ENCODE measurements around the gene GKN1. TPM values are rescaled to one million over a fixed set of nuclear protein-coding genes. Genes with fewer than 3 reads are reported as not detected.
"Not testable (repeated sequence)": the region's sequence is repeated elsewhere in the genome, so short reads cannot be mapped to it uniquely, and the experiment has no call there.

Gene GKN1
- total and polyA plus RNA-seq, 5 donors = not detected

GRCh38 chr2:68938938-68939337 lies 35.5 kb upstream of the GKN1 start:
- ATAC-seq = no peak
- no peak for DNase-seq
- Histone ChIP-seq H3K4me3 (ENCODE audit: low read length) (no peak overlapping the region), H3K4me1 (ENCODE audit: control insufficient read depth, insufficient read depth, low read length) (no peaks in the 10 kb centered on the region), H3K27ac (ENCODE audit: low read length) (no peak overlapping the region), H3K27me3 (ENCODE audit: control insufficient read depth, insufficient read depth) (no peaks in the 10 kb centered on the region), H3K9me3 (ENCODE audit: control insufficient read depth, low read length) (no peaks in the 10 kb centered on the region)
- intact Hi-C loops (cut with DNase I) = no loop called here
- WGBS = 90% methylated on average over 3 of the region's 3 CpGs

GRCh38 chr2:68939962-68940361 lies 34.5 kb upstream of the GKN1 start:
- H3K4me3 ChIP-seq (ENCODE audit: low read length) = no peak overlapping the region
- no peaks in the 10 kb centered on the region for H3K27me3 ChIP-seq (ENCODE audit: control insufficient read depth, insufficient read depth)
- intact Hi-C loops (cut with DNase I) = loop anchor here in 3 of 4 donors (5.0 to 10.0 kb wide), 2 partner anchors 365 to 367 kb away; no protein-coding TSS in a partner anchor
- no peaks in the 10 kb centered on the region for H3K9me3 ChIP-seq (ENCODE audit: control insufficient read depth, low read length)
- no peaks in the 10 kb centered on the region for H3K4me1 ChIP-seq (ENCODE audit: control insufficient read depth, insufficient read depth, low read length)
- no peak overlapping the region for H3K27ac ChIP-seq (ENCODE audit: low read length)
- no peak for DNase-seq
- WGBS = 91% methylated on average over 1 of the region's 1 CpG
- no peak for ATAC-seq

GRCh38 chr2:68940369-68940768 lies 34.1 kb upstream of the GKN1 start:
- H3K27me3 ChIP-seq (ENCODE audit: control insufficient read depth, insufficient read depth) = no peaks in the 10 kb centered on the region
- H3K4me1 ChIP-seq (ENCODE audit: control insufficient read depth, insufficient read depth, low read length) = no peaks in the 10 kb centered on the region
- DNase-seq = no peak
- intact Hi-C loops (cut with DNase I) = loop anchor here in 3 of 4 donors (5.0 to 10.0 kb wide), 2 partner anchors 364 to 367 kb away; no protein-coding TSS in a partner anchor
- H3K9me3 ChIP-seq (ENCODE audit: control insufficient read depth, low read length) = no peaks in the 10 kb centered on the region
- no peak overlapping the region for H3K27ac ChIP-seq (ENCODE audit: low read length)
- ATAC-seq = no peak
- WGBS = 89% methylated on average over 1 of the region's 1 CpG
- no peak overlapping the region for H3K4me3 ChIP-seq (ENCODE audit: low read length)

GRCh38 chr2:68942827-68943226 lies 31.6 kb upstream of the GKN1 start:
- intact Hi-C loops (cut with DNase I) = loop anchor here in 3 of 4 donors (5.0 to 10.0 kb wide), 2 partner anchors 362 to 364 kb away; no protein-coding TSS in a partner anchor
- H3K4me3 ChIP-seq (ENCODE audit: low read length) = no peak overlapping the region
- no peaks in the 10 kb centered on the region for H3K4me1 ChIP-seq (ENCODE audit: control insufficient read depth, insufficient read depth, low read length)
- H3K9me3 ChIP-seq (ENCODE audit: control insufficient read depth, low read length) = no peaks in the 10 kb centered on the region
- ATAC-seq (no peak), DNase-seq (no peak)
- H3K27ac ChIP-seq (ENCODE audit: low read length) = no peak overlapping the region
- no peaks in the 10 kb centered on the region for H3K27me3 ChIP-seq (ENCODE audit: control insufficient read depth, insufficient read depth)

- peak; percentile 24 to 58 (median 57) for DNase-seq
- 33% methylated on average over 27 of the region's 27 CpGs for WGBS
- intact Hi-C loops (cut with DNase I) = loop anchor here in 3 of 4 donors (5.0 to 10.0 kb wide), 2 partner anchors 361 to 363 kb away; no protein-coding TSS in a partner anchor
Measured at GRCh38 chr2:68943581-68944568, 30.6 kb upstream of the GKN1 start.

GRCh38 chr2:68946117-68946516 lies 28.3 kb upstream of the GKN1 start:
- ATAC-seq = no peak
- Histone ChIP-seq H3K27me3 (ENCODE audit: control insufficient read depth, insufficient read depth) (no peaks in the 10 kb centered on the region), H3K4me1 (ENCODE audit: control insufficient read depth, insufficient read depth, low read length) (no peaks in the 10 kb centered on the region), H3K9me3 (ENCODE audit: control insufficient read depth, low read length) (no peaks in the 10 kb centered on the region), H3K4me3 (ENCODE audit: low read length) (no peak overlapping the region), H3K27ac (ENCODE audit: low read length) (no peak overlapping the region)
- 80% methylated on average over 3 of the region's 3 CpGs for WGBS
- intact Hi-C loops (cut with DNase I) = loop anchor here in 1 of 4 donors (10.0 kb wide), 1 partner anchor 359 kb away; no protein-coding TSS in a partner anchor
- DNase-seq = no peak

More at GRCh38 chr2:68943581-68944568, 30.6 kb upstream of the GKN1 start:
- ATAC-seq = peak; percentile 79 to 87
- no peak overlapping the region for H3K27ac ChIP-seq (ENCODE audit: low read length)
- H3K4me3 ChIP-seq (ENCODE audit: low read length) = no peak overlapping the region
- no peaks in the 10 kb centered on the region for H3K4me1 ChIP-seq (ENCODE audit: control insufficient read depth, insufficient read depth, low read length)
- H3K27me3 ChIP-seq (ENCODE audit: control insufficient read depth, insufficient read depth) = no peaks in the 10 kb centered on the region
- no peaks in the 10 kb centered on the region for H3K9me3 ChIP-seq (ENCODE audit: control insufficient read depth, low read length)

- ATAC-seq (no peak), DNase-seq (no peak)
- Histone ChIP-seq H3K9me3 (ENCODE audit: control insufficient read depth, low read length) (no peaks in the 10 kb centered on the region), H3K4me1 (ENCODE audit: control insufficient read depth, insufficient read depth, low read length) (no peaks in the 10 kb centered on the region), H3K4me3 (ENCODE audit: low read length) (no peak overlapping the region), H3K27me3 (ENCODE audit: control insufficient read depth, insufficient read depth) (no peaks in the 10 kb centered on the region), H3K27ac (ENCODE audit: low read length) (no peak overlapping the region)
- intact Hi-C loops (cut with DNase I) = loop anchor here in 1 of 4 donors (10.0 kb wide), 1 partner anchor 356 kb away; no protein-coding TSS in a partner anchor
- 72% methylated on average over 1 of the region's 1 CpG for WGBS
Measured at GRCh38 chr2:68948710-68949109, 25.7 kb upstream of the GKN1 start.

GRCh38 chr2:68951899-68952298 lies 22.5 kb upstream of the GKN1 start:
- H3K4me3 ChIP-seq (ENCODE audit: low read length) = no peak overlapping the region
- ATAC-seq (no peak), DNase-seq (no peak)
- H3K9me3 ChIP-seq (ENCODE audit: control insufficient read depth, low read length) = no peaks in the 10 kb centered on the region
- H3K27ac ChIP-seq (ENCODE audit: low read length) = no peak overlapping the region
- H3K4me1 ChIP-seq (ENCODE audit: control insufficient read depth, insufficient read depth, low read length) = no peaks in the 10 kb centered on the region
- intact Hi-C loops (cut with DNase I) = no loop called here
- no peaks in the 10 kb centered on the region for H3K27me3 ChIP-seq (ENCODE audit: control insufficient read depth, insufficient read depth)
- 76% methylated on average over 4 of the region's 4 CpGs for WGBS

GRCh38 chr2:68952887-68953521 lies 21.4 kb upstream of the GKN1 start, which contains the start of gene GKN2:
Gene GKN2 (minus strand): TSS chr2:68952893. CDS start chr2:68952861, 32 bp downstream.
- 65% methylated on average over 4 of the region's 4 CpGs for WGBS
- H3K27ac ChIP-seq (ENCODE audit: low read length) = no peak within 1 kb of the TSS
- no peaks in the 10 kb centered on the region for H3K27me3 ChIP-seq (ENCODE audit: control insufficient read depth, insufficient read depth)
- H3K4me1 ChIP-seq (ENCODE audit: control insufficient read depth, insufficient read depth, low read length) = no peaks in the 10 kb centered on the region
- H3K4me3 ChIP-seq (ENCODE audit: low read length) = no peak within 1 kb of the TSS
- no peak for ATAC-seq
- intact Hi-C loops (cut with DNase I) = no loop called here
- DNase-seq = peak in 2 of 3 donors; percentile 29 to 50
- no peaks in the 10 kb centered on the region for H3K9me3 ChIP-seq (ENCODE audit: control insufficient read depth, low read length)

GRCh38 chr2:68955432-68955831 lies 19.0 kb upstream of the GKN1 start:
- DNase-seq; intact Hi-C loops (cut with DNase I); H3K9me3 ChIP-seq (ENCODE audit: control insufficient read depth, low read length); H3K4me3 ChIP-seq (ENCODE audit: low read length); H3K27ac ChIP-seq (ENCODE audit: low read length); H3K27me3 ChIP-seq (ENCODE audit: control insufficient read depth, insufficient read depth); H3K4me1 ChIP-seq (ENCODE audit: control insufficient read depth, insufficient read depth, low read length); ATAC-seq: not testable (repeated sequence)
- 98% methylated on average over 5 of the region's 5 CpGs for WGBS

- DNase-seq (no peak), ATAC-seq (no peak)
- Histone ChIP-seq H3K4me1 (ENCODE audit: control insufficient read depth, insufficient read depth, low read length) (no peaks in the 10 kb centered on the region), H3K4me3 (ENCODE audit: low read length) (no peak overlapping the region), H3K27me3 (ENCODE audit: control insufficient read depth, insufficient read depth) (no peaks in the 10 kb centered on the region), H3K9me3 (ENCODE audit: control insufficient read depth, low read length) (no peaks in the 10 kb centered on the region), H3K27ac (ENCODE audit: low read length) (no peak overlapping the region)
- WGBS = 94% methylated on average over 1 of the region's 1 CpG
- intact Hi-C loops (cut with DNase I) = no loop called here
Measured at GRCh38 chr2:68959001-68959400, 15.4 kb upstream of the GKN1 start.
